NT2/D1 (cell line): Measurements from ENCODE around the gene GMDS.

Source experiments
- DNase-seq: peaks from one replicate; pipeline ENCODE4 v3.0.0-alpha.2; 2011; ENCODE audit warnings: low read depth, low spot score
- H3K27me3 ChIP-seq: 2 replicates; pipeline ENCODE4 v1.6.0; 2011; ENCODE audit warnings: mild to moderate bottlenecking; ENCODE audit not compliant: insufficient read length, insufficient read depth
- H3K36me3 ChIP-seq: 2 replicates; pipeline ENCODE4 v1.6.1; 2011; ENCODE audit warnings: mild to moderate bottlenecking, low read length, mixed read lengths; ENCODE audit not compliant: insufficient read depth, insufficient read length
- H3K4me1 ChIP-seq: 2 replicates; pipeline ENCODE4 v1.5.1; 2011; ENCODE audit not compliant: insufficient read depth, insufficient read length
- H3K4me3 ChIP-seq: 2 replicates; pipeline ENCODE4 v1.5.1; 2011; ENCODE audit warnings: low read depth; ENCODE audit not compliant: insufficient read length
- H3K9ac ChIP-seq: 2 replicates; pipeline ENCODE4 v1.6.0; 2011; ENCODE audit warnings: low read depth; ENCODE audit not compliant: insufficient read length
- H3K9me3 ChIP-seq: 2 replicates; pipeline ENCODE4 v1.5.1; 2011; ENCODE audit warnings: mild to moderate bottlenecking, low read length; ENCODE audit not compliant: insufficient read depth
- SUZ12 ChIP-seq: IDR thresholded peaks from 2 replicates; pipeline ENCODE4 v1.6.1; 2011; ENCODE audit not compliant: insufficient read length, insufficient read depth; ENCODE audit errors: extremely low read depth
- YY1 ChIP-seq: IDR thresholded peaks from 2 replicates; pipeline ENCODE4 v1.6.1; 2011; ENCODE audit not compliant: insufficient read length, insufficient read depth
- ZNF274 ChIP-seq: IDR thresholded peaks from 2 replicates; pipeline ENCODE4 v1.6.1; 2011; ENCODE audit warnings: mild to moderate bottlenecking, low read depth, low read length

Gene GMDS

GRCh38 chr6:1612974-1613306 lies 632.5 kb downstream of the GMDS start:
- Histone ChIP-seq H3K9ac (no peak overlapping the region), H3K36me3 (no peaks in the 10 kb centered on the region), H3K4me1 (peaks cover under 1% of the 10 kb centered on the region), H3K4me3 (no peak overlapping the region), H3K27me3 (peaks cover 90% of the 10 kb centered on the region), H3K9me3 (no peaks in the 10 kb centered on the region)
- TF ChIP-seq ZNF274 = no peak
- TF ChIP-seq SUZ12 = no peak
- TF ChIP-seq YY1 = no peak
- DNase-seq = no peak

- Histone ChIP-seq H3K27me3 (peaks cover 89% of the 10 kb centered on the region), H3K4me3 (no peak overlapping the region), H3K9ac (no peak overlapping the region), H3K4me1 (peaks cover 3% of the 10 kb centered on the region), H3K36me3 (no peaks in the 10 kb centered on the region), H3K9me3 (no peaks in the 10 kb centered on the region)
- TF ChIP-seq YY1 = no peak
- TF ChIP-seq ZNF274 = no peak
- TF ChIP-seq SUZ12 = no peak
- no peak for DNase-seq
Measured at GRCh38 chr6:1612299-1612973, 633.0 kb downstream of the GMDS start.

GRCh38 chr6:1611572-1612298 lies 633.7 kb downstream of the GMDS start:
- no peaks in the 10 kb centered on the region for H3K9me3 ChIP-seq
- TF ChIP-seq SUZ12 (peak; percentile 78), YY1 (no peak)
- peaks cover 3% of the 10 kb centered on the region for H3K4me1 ChIP-seq
- H3K9ac ChIP-seq = no peak overlapping the region
- H3K4me3 ChIP-seq = no peak overlapping the region
- H3K36me3 ChIP-seq = no peaks in the 10 kb centered on the region
- H3K27me3 ChIP-seq = peaks cover 85% of the 10 kb centered on the region
- DNase-seq = no peak

- Histone ChIP-seq H3K9ac (no peak overlapping the region), H3K9me3 (no peaks in the 10 kb centered on the region), H3K4me1 (peaks cover 7% of the 10 kb centered on the region), H3K36me3 (no peaks in the 10 kb centered on the region), H3K4me3 (no peak overlapping the region), H3K27me3 (peaks cover 85% of the 10 kb centered on the region)
- peak; percentile 54 for TF ChIP-seq SUZ12
- no peak for TF ChIP-seq ZNF274
- DNase-seq = no peak
Measured at GRCh38 chr6:1611322-1611571, 634.2 kb downstream of the GMDS start.

- peaks cover 85% of the 10 kb centered on the region for H3K27me3 ChIP-seq
- DNase-seq = no peak
Measured at GRCh38 chr6:1610497-1611321, 634.7 kb downstream of the GMDS start.

GRCh38 chr6:1609648-1610496 lies 635.5 kb downstream of the GMDS start, which contains the start of gene FOXC1:
Gene FOXC1 (plus strand): TSS chr6:1609915. CDS start chr6:1610446, 531 bp downstream.
- H3K36me3 ChIP-seq = no peaks in the 10 kb centered on the region
- H3K9me3 ChIP-seq = no peaks in the 10 kb centered on the region
- no peak for TF ChIP-seq ZNF274
- no peak for TF ChIP-seq SUZ12
- TF ChIP-seq YY1 = no peak
- H3K9ac ChIP-seq = peak within 1 kb of the TSS; percentile 64
- H3K4me3 ChIP-seq = peak within 1 kb of the TSS; percentile 28
- H3K4me1 ChIP-seq = peaks cover 7% of the 10 kb centered on the region
- H3K27me3 ChIP-seq = peaks cover 85% of the 10 kb centered on the region
- DNase-seq = no peak

More at GRCh38 chr6:1610497-1611321, 634.7 kb downstream of the GMDS start:
- TF ChIP-seq YY1 (no peak), SUZ12 (no peak), ZNF274 (no peak)
- peaks cover 7% of the 10 kb centered on the region for H3K4me1 ChIP-seq
- H3K36me3 ChIP-seq = no peaks in the 10 kb centered on the region
- peak overlapping the region; percentile 28 for H3K4me3 ChIP-seq
- H3K9ac ChIP-seq = peak overlapping the region; percentile 64
- no peaks in the 10 kb centered on the region for H3K9me3 ChIP-seq
